IMR-90 (cell line): Measurements from ENCODE around the gene ZSWIM3. TPM values are rescaled to one million over a fixed set of nuclear protein-coding genes. Genes with fewer than 3 reads are reported as not detected.

ENCODE experiments used
- ATAC-seq: fragments of 200-7000 bp; cut with Tn5 transposase; 2 replicates; pipeline ENCODE4 v1.9.1; 2020; ENCODE audit warnings: low read depth, mild to moderate bottlenecking, moderate library complexity
- BruUV-seq: library from RNA; stranded (reverse); fragments of 400-500 nt; replicated peaks from 2 replicates; lab custom pipeline; 2021; lab: Mats Ljungman, UMichigan
- CTCF ChIA-PET: fragments of 300-600 bp; formaldehyde crosslinking; extraction: SDS; loops from one replicate; lab custom pipeline; 2021; ENCODE audit warnings: antibody characterized with exemption; lab: Yijun Ruan, JAX
- POLR2A ChIA-PET: fragments of 300-600 bp; sonication (Branson Sonifier 250); formaldehyde crosslinking; loops from one replicate; lab custom pipeline; 2022; ENCODE audit warnings: antibody characterized with exemption; ENCODE audit not compliant: unreplicated experiment; lab: Charles Lee
- DNase-seq: peaks from one replicate; pipeline ENCODE4 v3.0.0; 2013
- H2AFZ ChIP-seq: replicated peaks from 2 replicates; pipeline ENCODE3; 2013; ENCODE audit warnings: low read length, mild to moderate bottlenecking; ENCODE audit not compliant: poor library complexity
- H2AK5ac ChIP-seq: 2 replicates; pipeline ENCODE4 v1.6.1; 2013; ENCODE audit warnings: low read depth, low read length, inconsistent platforms
- H2AK9ac ChIP-seq: replicated peaks from 2 replicates; pipeline ENCODE3; 2013; ENCODE audit warnings: mild to moderate bottlenecking, low read depth, low read length, moderate library complexity; ENCODE audit not compliant: poor library complexity
- H2BK120ac ChIP-seq: 2 replicates; pipeline ENCODE4 v1.6.1; 2013; ENCODE audit warnings: low read depth, low read length, inconsistent platforms
- H2BK15ac ChIP-seq: 3 replicates; pipeline ENCODE4 v1.6.1; 2013; ENCODE audit warnings: low read depth, low read length, inconsistent platforms
- H2BK20ac ChIP-seq: 2 replicates; pipeline ENCODE4 v1.6.1; 2013; ENCODE audit warnings: low read depth, mild to moderate bottlenecking, inconsistent platforms, low read length, moderate library complexity
- H2BK5ac ChIP-seq: 2 replicates; pipeline ENCODE4 v1.6.1; 2013; ENCODE audit warnings: mild to moderate bottlenecking, low read depth, low read length, inconsistent platforms; ENCODE audit not compliant: poor library complexity, severe bottlenecking
- H3K14ac ChIP-seq: replicated peaks from 2 replicates; pipeline ENCODE4 v1.6.1; 2013; ENCODE audit warnings: low read depth, low read length, inconsistent platforms
- H3K18ac ChIP-seq: 2 replicates; pipeline ENCODE4 v1.6.1; 2013; ENCODE audit warnings: low read depth, low read length, control low read depth
- H3K23ac ChIP-seq: 2 replicates; pipeline ENCODE4 v1.6.1; 2013; ENCODE audit warnings: low read depth, low read length, inconsistent platforms
- H3K27ac ChIP-seq: 2 replicates; pipeline ENCODE4 v1.5.1; 2013; ENCODE audit warnings: mild to moderate bottlenecking, control low read depth, low read length; ENCODE audit not compliant: insufficient read depth
- H3K27me3 ChIP-seq: 2 replicates; pipeline ENCODE4 v1.6.1; 2013; ENCODE audit warnings: low read length; ENCODE audit not compliant: control insufficient read depth, insufficient read depth
- H3K36me3 ChIP-seq: 2 replicates; pipeline ENCODE4 v1.6.1; 2013; ENCODE audit warnings: low read length, mixed read lengths; ENCODE audit not compliant: control insufficient read depth, insufficient read depth
- H3K4ac ChIP-seq: 2 replicates; pipeline ENCODE4 v1.6.1; 2013; ENCODE audit warnings: low read depth, low read length, inconsistent platforms
- H3K4me1 ChIP-seq: 2 replicates; pipeline ENCODE4 v1.6.1; 2013; ENCODE audit warnings: low read length, mixed read lengths; ENCODE audit not compliant: control insufficient read depth, insufficient read depth
- H3K4me2 ChIP-seq: 2 replicates; pipeline ENCODE4 v1.6.1; 2013; ENCODE audit warnings: low read depth, mild to moderate bottlenecking, control low read depth, low read length, moderate library complexity
- H3K4me3 ChIP-seq: 2 replicates; pipeline ENCODE4 v1.5.1; 2013; ENCODE audit warnings: low read depth, mild to moderate bottlenecking, control low read depth, low read length, moderate library complexity; ENCODE audit not compliant: insufficient read depth
- H3K56ac ChIP-seq: 2 replicates; pipeline ENCODE4 v1.6.1; 2013; ENCODE audit warnings: low read length, inconsistent platforms; ENCODE audit not compliant: insufficient read depth; ENCODE audit errors: extremely low read depth
- H3K79me1 ChIP-seq, 2 experiments: 2 replicates each; pipeline ENCODE4 v1.6.1; 2013; ENCODE audit warnings: low read length in 2 of 2, inconsistent platforms in 1 of 2, low read depth in 1 of 2
- H3K9ac ChIP-seq: 2 replicates; pipeline ENCODE4 v1.6.1; 2013; ENCODE audit warnings: low read depth, low read length, control low read depth
- H3K9me1 ChIP-seq: 2 replicates; pipeline ENCODE4 v1.6.1; 2013; ENCODE audit warnings: low read length, inconsistent platforms; ENCODE audit not compliant: insufficient read depth
- H3K9me3 ChIP-seq: 2 replicates; pipeline ENCODE4 v1.6.1; 2013; ENCODE audit warnings: low read length; ENCODE audit not compliant: control insufficient read depth, insufficient read depth
- H4K20me1 ChIP-seq: 2 replicates; pipeline ENCODE4 v1.6.1; 2013; ENCODE audit warnings: low read length, inconsistent platforms; ENCODE audit not compliant: insufficient read depth
- H4K5ac ChIP-seq: 2 replicates; pipeline ENCODE4 v1.6.1; 2013; ENCODE audit warnings: mild to moderate bottlenecking, low read depth, low read length, control low read depth
- H4K8ac ChIP-seq, 2 experiments: 2 replicates each; pipeline ENCODE4 v1.6.1; 2013; ENCODE audit warnings: low read depth in 2 of 2, low read length in 2 of 2, control low read depth in 1 of 2, inconsistent platforms in 1 of 2
- H4K91ac ChIP-seq: 2 replicates; pipeline ENCODE4 v1.6.1; 2013; ENCODE audit warnings: low read depth, low read length, inconsistent platforms; ENCODE audit not compliant: insufficient read depth
- BHLHE40 ChIP-seq: fragments of 150-350 bp; IDR thresholded peaks from 2 replicates; pipeline ENCODE4 v1.6.1; 2016; ENCODE audit warnings: mild to moderate bottlenecking, low read depth, low read length
- CEBPB ChIP-seq: IDR thresholded peaks from 2 replicates; pipeline ENCODE4 v1.6.1; 2012; ENCODE audit warnings: low read depth, low read length, improper control_type of control experiment
- CHD1 ChIP-seq: IDR thresholded peaks from 2 replicates; pipeline ENCODE4 v1.6.1; 2012; ENCODE audit warnings: low read depth, low read length, improper control_type of control experiment
- FOS ChIP-seq: fragments of 150-350 bp; IDR thresholded peaks from 2 replicates; pipeline ENCODE4 v1.6.1; 2016; ENCODE audit warnings: low read depth, low read length
- MAFK ChIP-seq: IDR thresholded peaks from 2 replicates; pipeline ENCODE4 v1.6.1; 2012; ENCODE audit warnings: low read depth, low read length, improper control_type of control experiment
- MAZ ChIP-seq: IDR thresholded peaks from 2 replicates; pipeline ENCODE4 v1.6.1; 2012; ENCODE audit warnings: low read depth, mild to moderate bottlenecking, low read length, improper control_type of control experiment, moderate library complexity, borderline replicate concordance
- MXI1 ChIP-seq: IDR thresholded peaks from 2 replicates; pipeline ENCODE4 v1.6.1; 2012; ENCODE audit warnings: low read depth, mild to moderate bottlenecking, low read length, moderate library complexity, borderline replicate concordance
- RCOR1 ChIP-seq: IDR thresholded peaks from 2 replicates; pipeline ENCODE4 v1.6.1; 2012; ENCODE audit warnings: mild to moderate bottlenecking, low read length, improper control_type of control experiment; ENCODE audit not compliant: insufficient replicate concordance
- USF2 ChIP-seq: fragments of 150-350 bp; IDR thresholded peaks from 2 replicates; pipeline ENCODE4 v1.6.1; 2017; ENCODE audit warnings: mild to moderate bottlenecking, antibody characterized with exemption, low read length, low read depth
- WGBS, 2 experiments: methylation state at CpG; one replicate each; pipeline versions ENCODE4 v1.1.5 to v1.1.7; 2013; ENCODE audit warnings: missing lambda C conversion rate in 2 of 2; ENCODE audit not compliant: insufficient read length in 1 of 2; ENCODE audit errors: extremely low coverage in 2 of 2; 5-methylcytosine and 5-hydroxymethylcytosine counted together
- dilution Hi-C: fragments of 300-500 bp; cut with HindIII; formaldehyde crosslinking; loops from one replicate; pipeline ENCODE4 v1.14.3; 2018; ENCODE audit warnings: low sequenced_read_pairs; ENCODE audit not compliant: unreplicated experiment
- in situ Hi-C: fragments of 300-500 bp; cut with MboI; formaldehyde crosslinking; loops from 3 replicates; pipeline ENCODE4 v1.14.3; 2019; ENCODE audit warnings: low sequenced_read_pairs, inconsistent platforms, mixed read lengths
- intact Hi-C: fragments of 100-400 bp; cut with micrococcal nuclease; formaldehyde crosslinking; loops from 2 replicates; pipeline ENCODE4 v1.10.0; 2022
- polyA plus RNA-seq, 3 experiments: library from polyadenylated mRNA; depleted of rRNA; stranded (reverse); fragments of >200 nt; gene quantifications; 2 replicates each; pipeline ENCODE4 v1.2.3, GENCODE V29; 2012; ENCODE audit warnings: low replicate concordance in 1 of 3
- total RNA-seq: library from RNA; depleted of rRNA; stranded (reverse); fragments of >200 nt; gene quantifications from 2 replicates; pipeline ENCODE4 v1.2.3, GENCODE V29; 2012
- TF ChIP-seq, protein P1 (sequence below): fragments of 150-350 bp; IDR thresholded peaks from 2 replicates; pipeline ENCODE4 v1.6.1; 2016; ENCODE audit warnings: low read depth, mild to moderate bottlenecking, low read length, moderate library complexity, borderline replicate concordance

ZSWIM3 gene
- total and polyA plus RNA-seq, 2 of the 4 experiments (the other 2 are of a cell fraction): 3.3 to 8.6 TPM

DNA sequence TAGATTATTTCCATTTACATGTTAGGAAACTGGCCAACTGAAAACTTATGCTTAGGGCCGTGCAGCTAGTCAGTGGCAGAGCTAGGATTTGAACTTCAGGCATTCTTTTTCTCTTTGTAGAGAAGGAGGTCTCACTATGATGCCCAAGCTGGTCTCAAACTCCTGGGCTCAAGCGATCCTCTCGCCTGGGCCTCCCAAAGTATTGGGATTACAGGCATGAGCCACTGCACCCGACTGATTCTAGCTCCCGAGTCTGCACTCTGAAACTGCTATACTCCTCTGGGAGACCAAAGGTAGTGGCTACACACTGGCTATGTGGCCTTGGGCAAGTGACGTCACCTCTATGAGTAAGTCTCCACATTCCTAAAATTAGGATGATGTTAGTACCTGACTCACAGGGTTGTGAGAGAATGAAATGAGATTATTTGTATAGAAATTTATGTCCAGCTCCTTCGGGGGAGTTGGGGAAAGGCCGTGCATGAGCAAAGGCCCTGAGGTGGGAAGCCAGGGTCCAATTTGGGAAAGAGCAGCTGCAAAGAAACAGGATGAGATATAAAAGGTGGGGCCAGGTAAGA is 48.2 kb downstream of the ZSWIM3 start:
- Histone ChIP-seq H3K4ac (peak overlapping the region; percentile 46; the same call in 1 of the 2 replicates), H2AK5ac (peak overlapping the region; percentile 8; the same call in 1 of the 2 replicates), H3K4me3 (no peak overlapping the region), H2BK120ac (peak overlapping the region; percentile 75; the same call in 1 of the 2 replicates), H4K20me1 (peaks cover 5% of the 10 kb centered on the region; the same call in 1 of the 2 replicates), H3K18ac (no peak overlapping the region), H4K91ac (no peak overlapping the region; the same call in 1 of the 2 replicates), H3K14ac (0 out of 2 replicates have a peak overlapping the region, but pooled peaks have one; percentile 68), H3K4me1 (peaks cover 3% of the 10 kb centered on the region), H3K56ac (no peak overlapping the region), H3K36me3 (peaks cover 40% of the 10 kb centered on the region; the same call in 1 of the 2 replicates), H2BK20ac (peak overlapping the region; percentile 37; the same call in 1 of the 2 replicates), H2AK9ac (peak overlapping the region; percentile 23), H3K9me1 (peaks cover 19% of the 10 kb centered on the region), H3K23ac (0 out of 2 replicates have a peak overlapping the region, but pooled peaks have one; percentile 57), H2BK5ac (no peak overlapping the region), H3K27me3 (no peaks in the 10 kb centered on the region), H3K9me3 (no peaks in the 10 kb centered on the region), H3K4me2 (no peak overlapping the region), H4K8ac (peak overlapping the region in 1 of 2 experiments; percentile 51; a peak in 2 of 4 replicates), H4K5ac (peak overlapping the region; percentile 8; the same call in 1 of the 2 replicates), H2BK15ac (no peak overlapping the region), H3K9ac (no peak overlapping the region), H2AFZ (no peak overlapping the region), H3K27ac (no peak overlapping the region), H3K79me1 (peaks cover 0 to 14% of the 10 kb centered on the region in 2 experiments; a peak in 2 of 4 replicates)
- in situ Hi-C loops (loop anchor here (25.0 kb wide), 1 partner anchor 568 kb away; the partner anchor contains the start of gene SDC4), intact Hi-C loops (no loop called here), dilution Hi-C loops (no loop called here)
- ATAC-seq (peak; percentile 64), DNase-seq (peak; percentile 90)
- TF ChIP-seq MAZ (no peak), MXI1 (no peak), FOS (peak; percentile 42; the same call in 1 of the 2 replicates), BHLHE40 (no peak), MAFK (no peak), CHD1 (no peak), RCOR1 (peak; percentile 31), CEBPB (no peak), USF2 (no peak)
- TF ChIP-seq, protein P1, sequence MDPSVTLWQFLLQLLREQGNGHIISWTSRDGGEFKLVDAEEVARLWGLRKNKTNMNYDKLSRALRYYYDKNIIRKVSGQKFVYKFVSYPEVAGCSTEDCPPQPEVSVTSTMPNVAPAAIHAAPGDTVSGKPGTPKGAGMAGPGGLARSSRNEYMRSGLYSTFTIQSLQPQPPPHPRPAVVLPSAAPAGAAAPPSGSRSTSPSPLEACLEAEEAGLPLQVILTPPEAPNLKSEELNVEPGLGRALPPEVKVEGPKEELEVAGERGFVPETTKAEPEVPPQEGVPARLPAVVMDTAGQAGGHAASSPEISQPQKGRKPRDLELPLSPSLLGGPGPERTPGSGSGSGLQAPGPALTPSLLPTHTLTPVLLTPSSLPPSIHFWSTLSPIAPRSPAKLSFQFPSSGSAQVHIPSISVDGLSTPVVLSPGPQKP: no peak
- no TSS peak for BruUV-seq
- ChIA-PET POLR2A (interaction anchor here (0.9 to 1.1 kb wide), 4 partner anchors 9 to 28 kb away, joined by 3 to 6 read pairs (median 4); no protein-coding TSS in a partner anchor), CTCF (interaction anchor here (1.3 to 1.5 kb wide), 2 partner anchors 14 to 15 kb away, joined by 3 read pairs; no protein-coding TSS in a partner anchor)
- 80% methylated on average over 1 of the region's 8 CpGs; no CpG with 5 or more reads in 1 of the 2 experiments for whole genome bisulfite sequencing, 2 experiments
